NCI-H2227 (cell line): ENCODE measurements around the gene CPA1.

Experiments
- DNase-seq: peaks from one replicate; lab custom pipeline; 2025; ENCODE audit not compliant: unreplicated experiment; lab: John Stamatoyannopoulos, UW

Gene CPA1

GRCh38 chr7:130393841-130394411 lies 13.6 kb downstream of the CPA1 start:
- DNase-seq: no peak

- DNase-seq: no peak
Measured at GRCh38 chr7:130394421-130395195, 14.3 kb downstream of the CPA1 start.

GRCh38 chr7:130395421-130395820 lies 15.1 kb downstream of the CPA1 start:
- DNase-seq: no peak

GRCh38 chr7:130396109-130396508 lies 15.8 kb downstream of the CPA1 start:
- no peak for DNase-seq

GRCh38 chr7:130397051-130397757 lies 16.9 kb downstream of the CPA1 start:
- peak; percentile 29 for DNase-seq

- DNase-seq: no peak
Measured at GRCh38 chr7:130397758-130398073, 17.4 kb downstream of the CPA1 start.

- DNase-seq: no peak
Measured at GRCh38 chr7:130398526-130399090, 18.3 kb downstream of the CPA1 start.

GRCh38 chr7:130400120-130400572 lies 19.9 kb downstream of the CPA1 start:
- no peak for DNase-seq

- DNase-seq: no peak
Measured at GRCh38 chr7:130401101-130401500, 20.8 kb downstream of the CPA1 start.

- DNase-seq: no peak
Measured at GRCh38 chr7:130401578-130401977, 21.3 kb downstream of the CPA1 start.

- no peak for DNase-seq
Measured at GRCh38 chr7:130405003-130405402, 24.7 kb downstream of the CPA1 start.

GRCh38 chr7:130409067-130409711 lies 28.9 kb downstream of the CPA1 start:
- DNase-seq: peak; percentile 86

GRCh38 chr7:130409712-130410072 lies 29.4 kb downstream of the CPA1 start:
- DNase-seq: no peak

GRCh38 chr7:130410868-130411541 lies 30.7 kb downstream of the CPA1 start:
- peak; percentile 34 for DNase-seq

GRCh38 chr7:130413201-130413600 lies 32.9 kb downstream of the CPA1 start:
- DNase-seq: no peak

- no peak for DNase-seq
Measured at GRCh38 chr7:130415006-130415405, 34.7 kb downstream of the CPA1 start.

GRCh38 chr7:130417213-130417612 lies 36.9 kb downstream of the CPA1 start:
- DNase-seq: no peak

- no peak for DNase-seq
Measured at GRCh38 chr7:130418306-130418705, 38.0 kb downstream of the CPA1 start.

- DNase-seq: peak; percentile 53
Measured at GRCh38 chr7:130419658-130420057, 39.4 kb downstream of the CPA1 start.

GRCh38 chr7:130420943-130421578 lies 40.8 kb downstream of the CPA1 start:
- no peak for DNase-seq
